SW 1271 (cell line): ENCODE results near the gene GPR132.

Experiments used
- DNase-seq, 2 experiments: peaks; one replicate each; lab custom pipeline; 2025; lab: John Stamatoyannopoulos, UW

Gene GPR132

GRCh38 chr14:105020815-105021655 lies 44.2 kb downstream of the GPR132 start, which contains the start of gene CDCA4:
CDCA4 (minus strand) TSS chr14:105021083; CDS start chr14:105011929, 9,154 bp downstream.
- DNase-seq: peak; percentile 96 to 98

- no peak for DNase-seq
Observed at GRCh38 chr14:105019861-105020814, 45.1 kb downstream of the GPR132 start.

- DNase-seq: no peak
Observed at GRCh38 chr14:105018414-105018813, 46.8 kb downstream of the GPR132 start.

GRCh38 chr14:105015905-105016304 lies 49.3 kb downstream of the GPR132 start:
- no peak for DNase-seq

- no peak for DNase-seq
Observed at GRCh38 chr14:105015242-105015641, 50.0 kb downstream of the GPR132 start.

GRCh38 chr14:105014631-105015030 lies 50.6 kb downstream of the GPR132 start:
- DNase-seq: no peak

- no peak for DNase-seq
Observed at GRCh38 chr14:105014032-105014431, 51.2 kb downstream of the GPR132 start.

GRCh38 chr14:105013150-105013785 lies 52.0 kb downstream of the GPR132 start:
- no peak for DNase-seq

- peak in 1 of 2 experiments; percentile 43 for DNase-seq
Observed at GRCh38 chr14:105012171-105012985, 52.9 kb downstream of the GPR132 start.

- no peak for DNase-seq
Observed at GRCh38 chr14:105011312-105011990, 53.8 kb downstream of the GPR132 start.

- no peak for DNase-seq
Observed at GRCh38 chr14:105010891-105011291, 54.3 kb downstream of the GPR132 start.

GRCh38 chr14:105010106-105010505 lies 55.1 kb downstream of the GPR132 start:
- no peak for DNase-seq

GRCh38 chr14:105007593-105008264 lies 57.5 kb downstream of the GPR132 start:
- DNase-seq: no peak

- DNase-seq: no peak
Observed at GRCh38 chr14:105006831-105007592, 58.2 kb downstream of the GPR132 start.

- no peak for DNase-seq
Observed at GRCh38 chr14:105005929-105006830, 59.0 kb downstream of the GPR132 start.

GRCh38 chr14:105005329-105005928 lies 59.8 kb downstream of the GPR132 start:
- no peak for DNase-seq
